Measurements from ENCODE around the gene ISOC2.
A peak's percentile ranks its signal among the peaks of the same experiment; 100 is the strongest.
"Not testable (repeated sequence)": the region's sequence is repeated elsewhere in the genome, so short reads cannot be mapped to it uniquely, and the experiment has no call there.

The ISOC2 gene

GRCh38 chr19:55418185-55418584 is 43.3 kb downstream of the ISOC2 start:
- peak; percentile 64 for DNase-seq (ENCODE audit: extremely low read depth, low read depth)
- peak; percentile 72 for TF ChIP-seq CTCF (IDR thresholded peaks at IDR 0.05; ENCODE audit: low read depth, low read length)

GRCh38 chr19:55410168-55410567 is 51.3 kb downstream of the ISOC2 start:
- no peak for TF ChIP-seq CTCF (IDR thresholded peaks at IDR 0.05; ENCODE audit: low read depth, low read length)
- no peak for DNase-seq (ENCODE audit: extremely low read depth, low read depth)

GRCh38 chr19:55409179-55409578 is 52.3 kb downstream of the ISOC2 start:
- not testable (repeated sequence) for DNase-seq (ENCODE audit: extremely low read depth, low read depth)

GRCh38 chr19:55408533-55408872 is 52.9 kb downstream of the ISOC2 start:
- no peak for TF ChIP-seq CTCF (IDR thresholded peaks at IDR 0.05; ENCODE audit: low read depth, low read length)
- DNase-seq (ENCODE audit: extremely low read depth, low read depth) = no peak

GRCh38 chr19:55407800-55408532 is 53.5 kb downstream of the ISOC2 start:
- peak; percentile 99 for DNase-seq (ENCODE audit: extremely low read depth, low read depth)
- TF ChIP-seq CTCF (IDR thresholded peaks at IDR 0.05; ENCODE audit: low read depth, low read length) = no peak

- DNase-seq (ENCODE audit: extremely low read depth, low read depth) = not testable (repeated sequence)
These were observed 54.0 kb downstream of the ISOC2 start, which contains the start of gene UBE2S for GRCh38 chr19:55407550-55407799. Gene UBE2S (minus strand): TSS chr19:55407788. CDS start chr19:55407589, 199 bp downstream.

GRCh38 chr19:55406826-55407549 is 54.5 kb downstream of the ISOC2 start:
- DNase-seq (ENCODE audit: extremely low read depth, low read depth) = no peak
- TF ChIP-seq CTCF (IDR thresholded peaks at IDR 0.05; ENCODE audit: low read depth, low read length) = no peak

- no peak for TF ChIP-seq CTCF (IDR thresholded peaks at IDR 0.05; ENCODE audit: low read depth, low read length)
- DNase-seq (ENCODE audit: extremely low read depth, low read depth) = no peak
These were observed 55.2 kb downstream of the ISOC2 start for GRCh38 chr19:55406091-55406825.
